ENCODE measurements around the gene FAM72B.
"Not testable (repeated sequence)": the region's sequence is repeated elsewhere in the genome, so short reads cannot be mapped to it uniquely, and the experiment has no call there.

FAM72B gene

DNA sequence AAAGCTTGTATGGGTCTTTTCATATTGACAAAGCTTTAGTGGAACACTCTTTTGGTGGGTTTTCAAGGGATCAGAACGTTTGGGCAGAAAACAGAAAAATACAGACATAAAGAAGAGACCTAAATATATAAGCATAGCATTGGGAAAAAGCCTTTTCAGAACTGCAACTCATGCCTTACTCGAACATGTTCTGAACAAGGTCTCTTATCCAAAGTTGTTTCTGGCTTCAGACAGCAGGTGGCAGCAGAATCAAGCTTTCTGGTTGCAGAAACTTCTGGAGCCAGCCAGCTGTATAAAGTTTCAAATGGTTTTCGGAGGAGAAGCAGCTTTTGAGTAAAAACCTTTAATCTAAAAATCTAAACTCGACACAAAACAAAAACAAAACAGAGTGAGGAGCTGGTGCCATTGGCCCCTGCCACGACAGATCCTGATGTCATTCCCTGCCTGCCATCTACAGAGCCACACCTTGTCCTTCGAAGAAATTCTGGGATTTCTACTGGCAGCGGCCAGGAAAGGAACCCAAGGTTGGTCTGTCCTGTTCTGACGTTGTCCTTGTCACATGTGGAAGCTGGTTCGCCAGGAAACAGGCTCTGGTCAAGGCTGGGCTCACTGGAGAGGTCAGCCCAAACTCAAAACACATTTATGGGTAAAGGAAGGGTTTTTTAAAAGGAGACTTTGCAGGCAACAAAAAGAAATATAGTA is 35.5 kb downstream of the FAM72B start:
- not testable (repeated sequence) for DNase-seq

DNA sequence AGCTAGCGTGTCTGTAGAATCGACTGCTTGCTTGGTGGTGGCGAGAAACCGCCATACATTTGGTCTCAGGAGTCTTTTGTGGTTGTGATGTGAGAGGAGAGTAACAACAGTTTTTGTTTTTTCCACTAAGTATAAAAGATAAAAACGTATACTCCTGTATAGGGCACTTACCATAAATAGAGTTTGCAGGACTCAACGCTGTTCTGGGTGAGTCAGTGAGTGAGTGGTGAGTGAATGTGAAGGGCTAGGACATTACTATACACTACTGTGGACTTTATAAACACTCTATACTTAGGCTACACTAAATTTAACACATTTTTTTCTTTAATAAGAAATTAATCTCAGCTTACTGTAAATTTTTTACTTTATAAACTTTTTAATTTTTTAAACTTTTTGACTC is 43.7 kb downstream of the FAM72B start:
- DNase-seq = not testable (repeated sequence)

DNA sequence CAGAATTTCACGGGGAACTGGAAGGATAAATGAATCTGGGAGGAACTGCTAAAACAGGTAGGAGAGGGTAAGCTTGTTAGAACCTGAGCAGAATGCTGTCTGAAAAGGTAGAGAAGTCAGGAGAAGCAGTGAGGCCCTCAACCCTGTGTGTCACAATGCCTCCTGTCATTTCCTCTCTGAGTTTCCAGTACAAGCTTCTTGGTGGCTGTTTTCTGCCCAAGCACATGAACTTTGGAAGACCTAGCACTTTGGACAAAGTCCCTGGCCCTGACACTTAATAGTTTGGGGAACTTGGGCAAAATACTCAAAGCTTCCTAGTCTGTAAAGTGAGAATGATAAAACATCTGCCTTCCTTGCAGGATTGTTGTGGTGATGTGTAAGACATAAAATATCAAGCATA is 52.6 kb downstream of the FAM72B start:
- not testable (repeated sequence) for DNase-seq

DNA sequence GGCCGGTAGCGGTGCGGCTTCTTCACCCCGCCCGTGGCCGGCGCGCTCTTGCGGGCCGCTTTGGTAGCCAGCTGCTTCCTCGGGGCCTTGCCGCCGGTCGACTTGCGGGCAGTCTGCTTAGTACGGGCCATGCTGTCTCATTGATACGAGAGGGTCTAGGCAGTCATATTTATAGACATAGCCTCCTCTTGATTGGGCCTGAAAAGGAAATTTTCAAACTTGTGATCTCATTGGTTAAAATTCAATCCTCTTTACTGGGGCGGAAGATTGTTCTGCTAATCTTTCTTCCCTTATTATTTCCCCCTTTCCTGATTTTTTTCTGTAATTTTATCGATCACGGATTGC is 65.7 kb downstream of the FAM72B start:
- peak; percentile 51 for DNase-seq

Measured in fibroblast of skin of right biceps (primary cell).